Measurements from ENCODE around the gene PRPF38A.

Gene PRPF38A

GRCh38 chr1:52402860-52403240 lies 1.6 kb upstream of the PRPF38A start:
- no peak for DNase-seq

DNA sequence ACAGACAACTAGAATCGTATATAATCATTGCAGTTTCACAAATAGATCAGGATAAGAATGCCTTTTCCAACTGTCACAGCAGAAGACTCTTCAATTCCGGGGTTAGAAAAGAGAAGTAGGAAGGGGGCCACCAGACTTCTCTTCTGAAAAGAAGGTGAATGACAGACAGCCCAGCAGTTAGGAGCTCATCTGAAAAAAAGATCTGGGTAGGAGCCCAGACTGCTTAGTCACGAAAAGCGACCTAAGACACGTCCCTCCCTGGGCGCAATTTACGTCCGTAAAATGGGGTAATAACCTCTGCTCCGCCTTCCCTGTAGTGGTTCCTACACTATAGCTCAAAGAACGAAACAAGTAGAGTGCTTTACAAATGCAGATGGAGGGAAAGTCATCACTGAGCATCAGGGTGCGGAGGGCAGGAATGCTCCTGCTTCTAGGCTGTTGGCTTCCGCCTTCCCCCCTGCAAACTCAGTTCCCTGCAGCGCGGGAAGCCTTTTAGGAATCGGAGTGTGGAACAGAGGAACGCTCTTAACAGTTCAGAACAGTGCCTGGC lies 761 bp upstream of the PRPF38A start:
- DNase-seq, result peak; percentile 61

GRCh38 chr1:52404975-52405338 lies 555 bp downstream of the PRPF38A start:
- no peak for DNase-seq

GRCh38 chr1:52413410-52413989 lies 9.1 kb downstream of the PRPF38A start:
- DNase-seq, result no peak

DNA sequence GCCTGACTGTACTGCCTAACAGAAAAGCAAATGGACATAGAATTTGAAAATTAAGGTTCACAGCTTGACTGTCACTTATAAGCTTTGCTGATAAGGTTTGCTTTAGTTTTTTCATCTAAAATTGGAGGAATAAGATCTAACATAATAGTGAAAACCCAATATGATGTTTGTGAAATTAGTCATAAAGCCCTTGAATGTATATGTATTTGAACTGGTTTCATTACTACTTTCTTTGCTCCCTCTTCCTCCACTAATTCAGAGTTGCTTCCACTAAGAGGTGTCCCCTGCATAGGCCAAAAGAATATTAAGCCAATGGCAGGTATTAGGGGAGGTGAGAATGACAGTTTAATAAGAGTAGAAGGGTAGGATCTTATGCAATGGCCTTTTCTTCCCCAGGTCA lies 10.5 kb downstream of the PRPF38A start:
- DNase-seq, result no peak

DNA sequence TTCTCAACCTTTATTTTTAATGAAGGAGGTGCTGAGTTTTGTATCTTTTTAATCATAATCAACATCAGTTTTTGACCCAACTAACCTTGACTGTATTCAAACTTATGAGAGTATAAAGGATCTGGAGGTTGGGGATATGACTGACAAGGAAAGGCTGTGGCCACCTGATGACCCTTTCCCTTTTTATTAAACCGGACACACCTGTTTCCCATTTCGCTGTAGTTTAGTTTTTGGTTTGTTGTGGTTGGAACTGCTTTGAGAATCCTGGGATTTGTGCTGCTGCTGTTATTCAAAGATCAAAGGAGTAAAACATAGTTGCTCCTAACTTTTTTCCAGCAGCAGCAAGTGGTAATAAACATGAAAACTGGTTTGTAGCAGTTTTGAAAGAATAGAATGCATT lies 12.4 kb downstream of the PRPF38A start:
- DNase-seq, result no peak

- DNase-seq, result no peak
These were observed 16.3 kb downstream of the PRPF38A start for GRCh38 chr1:52420713-52421112.

- no peak for DNase-seq
These were observed 18.7 kb downstream of the PRPF38A start for GRCh38 chr1:52423055-52423454.

DNA sequence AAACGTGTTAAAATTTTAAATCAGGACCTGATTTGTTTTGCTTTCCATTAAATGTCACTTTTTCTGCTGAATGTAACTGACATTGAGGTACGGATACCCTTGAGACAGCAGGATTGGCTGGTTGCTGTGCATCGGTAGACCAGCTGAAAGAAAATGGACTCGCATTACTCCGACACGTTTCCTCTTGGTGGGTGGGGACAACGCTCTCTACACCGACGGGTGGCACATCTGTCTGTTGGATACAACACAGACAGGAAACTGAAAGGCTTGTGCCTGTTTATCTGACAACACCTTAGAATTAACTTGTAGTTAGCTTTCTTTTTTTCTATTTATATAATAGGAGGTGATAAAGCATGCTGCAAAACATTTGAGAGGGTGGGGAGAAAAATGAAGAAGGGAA lies 19.4 kb downstream of the PRPF38A start:
- DNase-seq, result peak; percentile 60

- no peak for DNase-seq
These were observed 19.8 kb downstream of the PRPF38A start for GRCh38 chr1:52424231-52424636.

GRCh38 chr1:52424813-52425212 lies 20.4 kb downstream of the PRPF38A start:
- no peak for DNase-seq

- no peak for DNase-seq
These were observed 22.0 kb downstream of the PRPF38A start for GRCh38 chr1:52426371-52426770.

DNA sequence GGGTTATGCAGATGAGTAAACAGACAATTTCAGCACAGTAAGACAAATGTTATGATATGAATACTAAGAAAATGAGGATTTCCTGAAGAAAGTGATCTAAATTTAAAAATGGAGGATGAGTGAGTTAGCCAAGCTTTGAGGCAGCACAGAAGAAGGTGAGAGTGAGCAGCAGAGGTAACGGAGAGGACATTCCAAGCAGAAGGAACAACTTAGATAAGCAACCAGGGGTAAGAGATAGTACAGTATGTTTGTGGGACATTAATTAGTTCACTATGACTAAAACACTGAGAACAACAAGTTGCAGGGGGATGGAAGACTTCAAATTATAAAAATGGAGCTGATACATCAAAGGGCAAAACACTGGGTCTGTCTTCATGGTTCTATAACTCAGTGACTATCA lies 22.8 kb downstream of the PRPF38A start:
- no peak for DNase-seq

GRCh38 chr1:52432807-52433206 lies 28.4 kb downstream of the PRPF38A start:
- no peak for DNase-seq

DNA sequence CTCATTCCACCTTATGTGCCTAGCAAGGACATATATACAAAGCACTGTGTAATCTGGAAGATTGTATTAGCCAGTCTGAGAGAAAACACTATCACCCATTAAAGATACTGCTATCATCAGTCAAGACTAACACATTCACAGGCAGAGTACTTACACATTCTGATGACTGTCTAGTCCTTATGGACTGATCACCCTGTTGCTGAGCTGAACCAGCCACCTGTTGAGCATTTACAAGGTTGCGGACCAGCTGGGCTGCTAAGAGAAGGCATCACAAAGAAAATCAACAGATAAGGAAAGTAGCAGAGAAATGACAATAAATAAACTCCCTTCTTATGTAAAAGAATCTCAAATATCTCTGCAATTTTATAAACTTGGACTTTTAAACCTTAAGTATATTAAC lies 30.8 kb downstream of the PRPF38A start:
- DNase-seq, result no peak

DNA sequence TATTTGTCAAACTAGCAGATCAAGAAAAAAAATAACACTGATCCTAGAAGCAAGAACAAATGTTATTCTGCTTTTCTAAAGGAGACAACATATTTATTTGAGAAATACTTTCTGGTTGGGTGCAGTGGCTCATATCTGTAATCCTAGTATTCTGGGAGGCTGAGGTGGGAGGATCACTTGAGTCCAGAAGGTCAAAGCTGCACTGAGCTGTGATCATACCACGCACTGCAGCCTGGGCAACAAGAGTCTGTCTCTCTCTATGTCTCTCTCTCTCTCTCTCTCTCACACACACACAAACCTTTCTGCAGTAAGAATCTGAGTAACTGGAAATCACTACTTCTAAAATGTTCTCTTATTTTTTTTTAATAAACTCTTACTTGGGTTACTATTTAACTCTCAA lies 31.2 kb downstream of the PRPF38A start:
- no peak for DNase-seq

GRCh38 chr1:52436817-52437216 lies 32.4 kb downstream of the PRPF38A start:
- no peak for DNase-seq

DNA sequence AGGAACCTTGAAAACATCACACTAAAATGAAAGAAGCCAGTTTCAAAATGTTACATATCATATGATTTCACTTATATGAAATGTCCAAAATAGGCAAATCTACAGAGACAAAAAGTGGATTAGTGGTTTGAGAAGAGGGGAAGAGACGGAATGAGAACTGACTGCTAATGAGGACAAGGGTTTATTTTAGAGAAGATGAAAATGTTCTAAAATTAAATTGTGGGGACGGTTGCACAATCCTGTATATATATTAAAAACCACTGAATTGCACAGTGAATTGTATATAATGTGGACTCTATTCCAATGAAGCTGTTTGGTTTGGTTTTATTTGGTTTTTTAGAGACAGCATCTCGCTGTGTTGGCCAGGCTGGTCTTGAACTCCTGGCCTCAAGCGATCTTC lies 35.6 kb downstream of the PRPF38A start:
- no peak for DNase-seq

GRCh38 chr1:52444463-52444862 lies 40.1 kb downstream of the PRPF38A start:
- DNase-seq, result no peak

- DNase-seq, result no peak
These were observed 49.7 kb downstream of the PRPF38A start for GRCh38 chr1:52454127-52454526.

DNA sequence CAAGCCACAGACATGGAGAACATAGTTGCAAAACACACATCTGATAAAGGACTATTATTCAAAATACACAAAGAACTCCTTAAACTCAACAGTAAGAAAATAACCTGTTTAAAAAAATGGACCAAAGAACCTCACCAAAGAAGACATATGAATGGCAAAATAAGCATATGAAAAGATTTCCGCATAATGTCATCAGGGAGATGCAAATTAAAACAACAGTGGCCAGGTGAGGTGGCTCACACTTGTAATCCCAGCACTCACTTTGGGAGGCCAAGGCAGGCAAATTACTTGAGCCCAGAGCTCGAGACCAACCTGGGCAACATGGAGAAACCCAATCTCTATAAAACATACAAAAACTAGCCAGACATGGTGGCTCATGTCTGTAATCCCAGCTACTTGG lies 50.4 kb downstream of the PRPF38A start:
- no peak for DNase-seq

- no peak for DNase-seq
These were observed 51.3 kb downstream of the PRPF38A start for GRCh38 chr1:52455686-52456085.

GRCh38 chr1:52460694-52461093 lies 56.3 kb downstream of the PRPF38A start:
- no peak for DNase-seq

GRCh38 chr1:52461821-52462220 lies 57.4 kb downstream of the PRPF38A start:
- no peak for DNase-seq

DNA sequence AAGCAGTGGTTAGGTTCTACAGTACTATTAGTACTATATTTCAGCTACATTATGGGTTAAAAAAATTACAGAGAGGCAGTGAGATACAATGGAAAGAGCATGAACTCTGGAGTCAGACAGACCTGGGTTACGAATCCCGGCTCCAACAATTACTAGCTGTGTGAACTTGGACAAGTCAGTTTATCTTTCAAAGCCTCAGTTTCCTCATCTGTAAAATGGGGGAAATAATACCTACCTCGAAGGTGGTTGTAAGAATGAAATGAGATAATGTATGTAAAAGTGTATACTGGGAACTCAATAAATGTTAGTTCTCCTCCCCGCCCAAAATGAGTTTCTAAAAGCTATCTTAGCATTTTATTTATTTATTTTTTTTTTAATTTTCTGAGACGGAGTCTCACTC lies 59.5 kb downstream of the PRPF38A start:
- no peak for DNase-seq

DNA sequence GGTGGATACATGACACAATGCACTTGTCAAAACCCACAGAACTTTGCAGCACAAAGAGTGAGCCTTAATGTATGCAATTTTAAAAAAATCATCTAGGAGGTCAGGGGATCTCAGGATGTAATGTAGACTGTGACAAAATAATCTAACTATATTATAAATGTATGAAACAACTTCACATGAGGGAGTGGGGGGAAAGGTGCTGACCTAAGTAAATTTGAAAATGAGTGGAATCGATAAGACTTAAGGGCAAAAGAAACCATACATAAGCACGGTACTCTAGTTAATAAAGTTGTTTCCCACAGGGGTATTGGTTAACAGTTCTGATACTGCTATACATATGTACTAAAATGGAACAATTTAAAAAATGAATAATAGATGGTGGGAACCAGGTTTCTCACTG lies 64.7 kb downstream of the PRPF38A start:
- no peak for DNase-seq

Data from stimulated activated CD8-positive, alpha-beta memory T cell treated with anti-CD3 and anti-CD28 coated beads, Interleukin-4, amount 100 ng/mL, for 48 hours (primary cell).